RCC 7860 (cell line): Measurements from ENCODE around the gene TRIM9.
"Not testable (repeated sequence)": the region's sequence is repeated elsewhere in the genome, so short reads cannot be mapped to it uniquely, and the experiment has no call there.

Source experiments
- DNase-seq: peaks from one replicate; pipeline ENCODE4 v3.0.0-alpha.2; 2015; ENCODE audit warnings: low spot score
- FAIRE-seq: peaks from 2 replicates; lab custom pipeline; 2012; peaks lifted over from hg19 to GRCh38; lab: Jason Lieb, UNC

The TRIM9 gene

GRCh38 chr14:50941638-50942037, 153.3 kb downstream of the TRIM9 start:
- not testable (repeated sequence) for DNase-seq, FAIRE-seq

GRCh38 chr14:50941151-50941550, 153.8 kb downstream of the TRIM9 start:
- DNase-seq (no peak), FAIRE-seq (no peak)

- FAIRE-seq (no peak), DNase-seq (no peak)
Measured at GRCh38 chr14:50937800-50938199, 157.1 kb downstream of the TRIM9 start.

- FAIRE-seq (no peak), DNase-seq (no peak)
Measured at GRCh38 chr14:50937325-50937724, 157.6 kb downstream of the TRIM9 start.

GRCh38 chr14:50936882-50937281, 158.0 kb downstream of the TRIM9 start:
- no peak for DNase-seq
- no peak for FAIRE-seq

GRCh38 chr14:50936016-50936340, 158.9 kb downstream of the TRIM9 start:
- DNase-seq: no peak
- FAIRE-seq: no peak

- FAIRE-seq (no peak), DNase-seq (no peak)
Measured at GRCh38 chr14:50935126-50936015, 159.5 kb downstream of the TRIM9 start.

GRCh38 chr14:50932592-50933495, 162.1 kb downstream of the TRIM9 start:
- FAIRE-seq (no peak), DNase-seq (no peak)

GRCh38 chr14:50932156-50932555, 162.7 kb downstream of the TRIM9 start:
- no peak for FAIRE-seq
- no peak for DNase-seq

- no peak for DNase-seq
- FAIRE-seq: no peak
Measured at GRCh38 chr14:50931559-50931958, 163.3 kb downstream of the TRIM9 start.

GRCh38 chr14:50929506-50929905, 165.4 kb downstream of the TRIM9 start:
- no peak for FAIRE-seq

GRCh38 chr14:50928002-50928635, 166.8 kb downstream of the TRIM9 start:
- FAIRE-seq (no peak), DNase-seq (peak; percentile 28)

More at GRCh38 chr14:50929506-50929905, 165.4 kb downstream of the TRIM9 start:
- no peak for DNase-seq

GRCh38 chr14:50926851-50927386, 168.0 kb downstream of the TRIM9 start:
- FAIRE-seq: no peak
- DNase-seq: no peak
